ENCODE data around the gene ZBTB33.

The ZBTB33 gene

DNA sequence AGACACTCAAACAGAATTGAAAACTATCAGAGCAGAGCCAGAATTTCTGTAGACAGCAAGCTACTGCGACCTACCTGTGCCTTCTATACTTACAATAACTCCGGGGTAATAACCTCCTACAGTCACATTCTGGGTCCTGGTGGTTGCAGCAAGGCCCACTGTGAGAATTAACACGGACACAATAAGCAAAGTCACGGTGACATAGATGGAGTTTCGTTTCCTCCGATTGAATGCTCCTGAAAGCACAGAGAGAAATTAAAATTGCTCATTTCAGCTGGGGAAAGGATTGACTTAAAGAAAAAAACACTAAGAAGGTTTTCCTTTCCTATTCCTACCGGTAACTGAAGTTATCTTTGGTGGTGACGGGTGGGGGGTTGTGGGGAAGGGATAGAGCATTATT lies 53.6 kb downstream of the ZBTB33 start:
- H3K4me3 ChIP-seq (ENCODE audit: low read depth, low read length) = no peak overlapping the region
- TF ChIP-seq, protein P1, sequence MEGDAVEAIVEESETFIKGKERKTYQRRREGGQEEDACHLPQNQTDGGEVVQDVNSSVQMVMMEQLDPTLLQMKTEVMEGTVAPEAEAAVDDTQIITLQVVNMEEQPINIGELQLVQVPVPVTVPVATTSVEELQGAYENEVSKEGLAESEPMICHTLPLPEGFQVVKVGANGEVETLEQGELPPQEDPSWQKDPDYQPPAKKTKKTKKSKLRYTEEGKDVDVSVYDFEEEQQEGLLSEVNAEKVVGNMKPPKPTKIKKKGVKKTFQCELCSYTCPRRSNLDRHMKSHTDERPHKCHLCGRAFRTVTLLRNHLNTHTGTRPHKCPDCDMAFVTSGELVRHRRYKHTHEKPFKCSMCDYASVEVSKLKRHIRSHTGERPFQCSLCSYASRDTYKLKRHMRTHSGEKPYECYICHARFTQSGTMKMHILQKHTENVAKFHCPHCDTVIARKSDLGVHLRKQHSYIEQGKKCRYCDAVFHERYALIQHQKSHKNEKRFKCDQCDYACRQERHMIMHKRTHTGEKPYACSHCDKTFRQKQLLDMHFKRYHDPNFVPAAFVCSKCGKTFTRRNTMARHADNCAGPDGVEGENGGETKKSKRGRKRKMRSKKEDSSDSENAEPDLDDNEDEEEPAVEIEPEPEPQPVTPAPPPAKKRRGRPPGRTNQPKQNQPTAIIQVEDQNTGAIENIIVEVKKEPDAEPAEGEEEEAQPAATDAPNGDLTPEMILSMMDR (IDR thresholded peaks at IDR 0.05; ENCODE audit: control insufficient read depth, extremely low read depth, insufficient read depth) = no peak
- no peak for DNase-seq (ENCODE audit: low read depth)

DNA sequence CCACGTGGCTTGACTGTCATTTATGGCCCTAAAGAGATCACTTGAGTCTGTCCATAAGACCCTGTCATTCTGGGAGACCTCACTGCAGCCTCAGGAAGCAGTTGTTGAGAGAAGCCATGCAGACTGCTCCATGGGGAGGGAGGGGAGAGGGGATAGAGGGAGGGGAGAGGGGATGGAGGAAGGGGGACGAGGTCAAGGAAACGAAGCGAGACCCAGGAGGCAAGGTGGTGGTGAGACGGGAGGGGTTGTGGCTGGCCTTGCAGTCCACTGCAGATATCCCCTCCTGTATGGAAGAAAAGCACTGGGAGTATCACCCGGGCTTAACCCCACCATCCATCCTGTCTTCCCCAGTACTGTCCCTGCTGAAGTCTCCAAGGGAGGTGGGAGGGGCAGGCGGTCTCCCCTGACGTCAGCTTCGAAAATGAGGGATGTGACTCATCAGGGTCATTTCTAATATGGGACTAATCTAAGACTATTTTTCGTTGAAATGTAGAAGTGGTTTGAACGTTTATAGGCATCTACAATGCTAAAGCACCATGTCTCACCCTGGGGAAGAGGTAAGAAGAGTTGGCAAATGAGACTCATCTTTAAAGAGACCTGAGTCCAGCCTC lies 55.0 kb downstream of the ZBTB33 start:
- no peak for DNase-seq (ENCODE audit: low read depth)
- TF ChIP-seq, protein P1 (IDR thresholded peaks at IDR 0.05; ENCODE audit: control insufficient read depth, extremely low read depth, insufficient read depth) = no peak
- no peak overlapping the region for H3K4me3 ChIP-seq (ENCODE audit: low read depth, low read length)

DNA sequence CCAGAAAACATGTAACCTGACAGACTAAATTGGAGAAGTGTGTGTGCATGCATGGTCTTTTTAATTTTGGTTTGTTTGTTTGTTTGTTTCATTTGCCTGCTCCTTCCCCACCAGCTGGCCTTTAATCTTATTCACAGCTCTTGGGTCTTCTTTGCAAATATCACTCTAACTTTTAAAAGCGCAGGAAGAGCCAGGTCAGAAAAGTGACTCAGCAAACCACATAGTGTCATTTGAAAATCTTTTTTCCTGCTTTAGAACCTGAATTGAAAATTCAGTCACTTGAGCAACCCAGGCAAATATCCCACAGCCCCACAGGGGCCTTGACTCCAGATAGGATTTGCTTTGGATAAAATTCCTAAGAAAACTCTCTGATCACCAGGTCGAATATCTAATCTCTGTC lies 56.0 kb downstream of the ZBTB33 start:
- no peak for DNase-seq (ENCODE audit: low read depth)
- H3K4me3 ChIP-seq (ENCODE audit: low read depth, low read length) = no peak overlapping the region
- TF ChIP-seq, protein P1 (IDR thresholded peaks at IDR 0.05; ENCODE audit: control insufficient read depth, extremely low read depth, insufficient read depth) = no peak
